Liver (tissue), 9 donors: ENCODE measurements around the gene CACNA1C. TPM values are rescaled to one million over a fixed set of nuclear protein-coding genes. Genes with fewer than 3 reads are reported as not detected.

Source experiments
- DNase-seq: peaks from one replicate; pipeline ENCODE4 v3.0.0-alpha.2; 2017; ENCODE audit warnings: low spot score
- H3K27ac ChIP-seq, 2 donors: one replicate each; pipeline ENCODE4 v1.7.0; 2013; ENCODE audit warnings: inconsistent platforms in 2 of 2, low read length in 2 of 2, control low read depth in 1 of 2, low read depth in 1 of 2, mild to moderate bottlenecking in 1 of 2
- H3K27me3 ChIP-seq, 4 donors: one replicate each; pipeline versions ENCODE4 v1.6.1 to v1.7.0; 2013; ENCODE audit warnings: low read length in 3 of 4, inconsistent platforms in 1 of 4, mild to moderate bottlenecking in 1 of 4, moderate library complexity in 1 of 4; ENCODE audit not compliant: control insufficient read depth in 4 of 4, insufficient read depth in 4 of 4
- H3K36me3 ChIP-seq, 4 donors: one replicate each; pipeline versions ENCODE4 v1.6.1 to v1.7.0; 2013; ENCODE audit warnings: low read length in 3 of 4, mild to moderate bottlenecking in 3 of 4, low read depth in 1 of 4, moderate library complexity in 1 of 4; ENCODE audit not compliant: control insufficient read depth in 4 of 4, insufficient read depth in 3 of 4
- H3K4me1 ChIP-seq, 4 donors: one replicate each; pipeline versions ENCODE4 v1.6.1 to v1.7.0; 2013; ENCODE audit warnings: low read length in 3 of 4, mild to moderate bottlenecking in 3 of 4, moderate library complexity in 1 of 4; ENCODE audit not compliant: control insufficient read depth in 4 of 4, insufficient read depth in 4 of 4
- H3K4me3 ChIP-seq, 3 donors: one replicate each; pipeline versions ENCODE4 v1.6.1 to v1.7.0; 2013; ENCODE audit warnings: low read length in 3 of 3, control low read depth in 1 of 3, low read depth in 1 of 3, mild to moderate bottlenecking in 1 of 3
- H3K9ac ChIP-seq, 2 donors: one replicate each; pipeline ENCODE4 v1.7.0; 2013; ENCODE audit warnings: low read length in 2 of 2, mild to moderate bottlenecking in 2 of 2, moderate library complexity in 2 of 2, control low read depth in 1 of 2, low read depth in 1 of 2
- H3K9me3 ChIP-seq, 4 donors: one replicate each; pipeline versions ENCODE4 v1.6.1 to v1.7.0; 2013; ENCODE audit warnings: low read length in 3 of 4; ENCODE audit not compliant: control insufficient read depth in 4 of 4
- EGR1 ChIP-seq, 2 donors: IDR thresholded peaks; 2 replicates each; pipeline ENCODE4 v1.6.1; 2016 to 2018; ENCODE audit warnings: antibody characterized with exemption in 2 of 2, low read depth in 2 of 2
- FOXA1 ChIP-seq: IDR thresholded peaks from 2 replicates; pipeline ENCODE4 v1.6.1; 2016; ENCODE audit warnings: antibody characterized with exemption
- FOXA2 ChIP-seq: IDR thresholded peaks from 2 replicates; pipeline ENCODE4 v1.6.1; 2016; ENCODE audit warnings: antibody characterized with exemption
- GABPA ChIP-seq, 2 donors: IDR thresholded peaks in 1 of 2; conservative IDR thresholded peaks in 1 of 2; 2 replicates each; pipeline ENCODE4 v1.6.1; 2016; ENCODE audit warnings: antibody characterized with exemption in 2 of 2, mild to moderate bottlenecking in 1 of 2, moderate library complexity in 1 of 2
- HNF4A ChIP-seq, 2 donors: conservative IDR thresholded peaks; 2 replicates each; pipeline ENCODE4 v1.6.1; 2016; ENCODE audit warnings: antibody characterized with exemption in 2 of 2, mild to moderate bottlenecking in 2 of 2
- HNF4G ChIP-seq: IDR thresholded peaks from 2 replicates; pipeline ENCODE4 v1.6.1; 2016; ENCODE audit warnings: antibody characterized with exemption
- NR2F2 ChIP-seq: IDR thresholded peaks from 2 replicates; pipeline ENCODE4 v1.6.1; 2016; ENCODE audit warnings: antibody characterized with exemption
- RAD21 ChIP-seq, 2 donors: IDR thresholded peaks; 2 replicates each; pipeline ENCODE4 v1.6.1; 2016; ENCODE audit warnings: antibody characterized with exemption in 2 of 2, mild to moderate bottlenecking in 2 of 2
- RXRA ChIP-seq, 2 donors: IDR thresholded peaks; 2 replicates each; pipeline ENCODE4 v1.6.1; 2017 to 2018; ENCODE audit warnings: antibody characterized with exemption in 2 of 2, mild to moderate bottlenecking in 1 of 2
- SP1 ChIP-seq: IDR thresholded peaks from 2 replicates; pipeline ENCODE4 v1.6.1; 2018; ENCODE audit warnings: antibody characterized with exemption, mild to moderate bottlenecking
- TAF1 ChIP-seq: conservative IDR thresholded peaks from 2 replicates; pipeline ENCODE4 v1.6.1; 2016; ENCODE audit warnings: antibody characterized with exemption, mild to moderate bottlenecking
- WGBS: extraction: QIAGEN DNeasy Blood & Tissue Kit; methylation state at CpG from one replicate; pipeline ENCODE4 v1.1.7; 2013; 5-methylcytosine and 5-hydroxymethylcytosine counted together
- polyA plus RNA-seq, 2 donors: library from polyadenylated mRNA; stranded (reverse) in 1 of 2; unstranded in 1 of 2; fragments of 200-250 nt in 1 of 2; fragments of >200 nt in 1 of 2; fragmentation: Nextera tagmentation in 1 of 2; extraction: Ambion mirVana in 1 of 2; gene quantifications; one replicate each; pipeline versions ENCODE4 v1.2.1 to v1.2.3, GENCODE V29; 2013 to 2015
- total RNA-seq, 2 donors: library from RNA; depleted of rRNA; stranded (reverse); fragments of >200 nt; gene quantifications; one replicate each; pipeline ENCODE4 v1.2.3, GENCODE V29; 2014
- TF ChIP-seq, protein P1 (sequence below): IDR thresholded peaks from 2 replicates; pipeline ENCODE4 v1.6.1; 2016; ENCODE audit warnings: antibody characterized with exemption
- TF ChIP-seq, protein P2 (sequence below): IDR thresholded peaks from 2 replicates; pipeline ENCODE4 v1.6.1; 2016; ENCODE audit warnings: antibody characterized with exemption, mild to moderate bottlenecking
- TF ChIP-seq, protein P3 (sequence below): IDR thresholded peaks from 2 replicates; pipeline ENCODE4 v1.6.1; 2016; ENCODE audit warnings: antibody characterized with exemption
- TF ChIP-seq, protein P4 (sequence below): IDR thresholded peaks from 2 replicates; pipeline ENCODE4 v1.6.1; 2016; ENCODE audit warnings: antibody characterized with exemption
- donor health status: healthy.
- donor health status: healthy.
- donor health status: healthy.
- donor health status: healthy.
- donor health status: healthy.

The CACNA1C gene
- total and polyA plus RNA-seq, 4 donors = 0.23 to 1.9 (median 0.41) TPM

DNA sequence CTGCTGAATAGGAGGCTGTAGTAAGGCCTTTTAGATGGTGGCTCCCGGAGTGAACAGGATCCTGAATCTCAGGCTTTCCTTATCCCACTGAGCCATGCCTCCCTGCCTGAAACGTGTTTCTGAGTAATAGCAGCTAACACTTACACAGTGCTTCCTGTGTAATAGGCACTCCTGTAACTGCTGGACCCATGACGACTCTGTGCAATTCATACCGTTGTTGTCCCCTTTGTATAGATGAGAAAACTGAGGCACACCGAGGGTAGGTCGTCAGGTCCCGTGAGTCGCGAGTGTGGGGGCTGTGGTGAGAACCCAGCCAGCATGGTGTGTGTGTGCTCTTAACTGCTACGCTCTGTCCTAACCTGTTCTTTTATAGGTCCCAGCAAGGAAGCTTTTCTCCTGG is 193.6 kb downstream of the CACNA1C start:
- Histone ChIP-seq H3K9me3 (no peaks in the 10 kb centered on the region), H3K4me1 (no peaks in the 10 kb centered on the region), H3K27me3 (peaks cover 0 to 2% (median 0%) of the 10 kb centered on the region in 4 donors), H3K36me3 (no peaks in the 10 kb centered on the region), H3K9ac (no peak overlapping the region), H3K27ac (no peak overlapping the region), H3K4me3 (no peak overlapping the region)
- TF ChIP-seq, protein P1, sequence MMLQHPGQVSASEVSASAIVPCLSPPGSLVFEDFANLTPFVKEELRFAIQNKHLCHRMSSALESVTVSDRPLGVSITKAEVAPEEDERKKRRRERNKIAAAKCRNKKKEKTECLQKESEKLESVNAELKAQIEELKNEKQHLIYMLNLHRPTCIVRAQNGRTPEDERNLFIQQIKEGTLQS = no peak
- TF ChIP-seq RAD21 (IDR thresholded peaks at IDR 0.05) (no peak), FOXA1 (no peak), RXRA (IDR thresholded peaks at IDR 0.05) (no peak), SP1 (no peak), FOXA2 (no peak)
- no peak for DNase-seq
- 83% methylated on average over 10 of the region's 10 CpGs for WGBS

DNA sequence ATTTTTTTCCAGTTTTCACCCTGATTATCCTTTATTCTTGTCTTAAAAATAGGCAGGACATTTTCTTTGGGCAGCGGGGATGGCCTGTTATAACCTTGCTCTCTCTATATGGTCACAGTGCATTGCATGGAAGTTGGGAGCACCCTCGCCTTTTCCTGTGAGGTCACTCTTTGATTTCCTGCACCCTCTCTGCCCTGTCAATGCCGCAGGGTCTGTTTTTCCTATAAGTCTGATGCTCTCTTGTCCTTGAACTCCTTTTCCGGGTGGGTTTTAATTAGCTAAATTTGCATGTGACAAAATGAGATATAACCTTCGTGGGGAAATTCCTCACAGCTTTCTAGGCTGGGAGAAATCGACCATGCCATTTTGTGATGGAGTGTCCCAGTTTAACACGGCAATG is 194.3 kb downstream of the CACNA1C start:
- Histone ChIP-seq H3K36me3 (no peaks in the 10 kb centered on the region), H3K4me1 (no peaks in the 10 kb centered on the region), H3K9me3 (no peaks in the 10 kb centered on the region), H3K4me3 (no peak overlapping the region), H3K27ac (no peak overlapping the region), H3K27me3 (peaks cover 0 to 2% (median 0%) of the 10 kb centered on the region in 4 donors), H3K9ac (no peak overlapping the region)
- no peak for TF ChIP-seq GABPA (IDR thresholded peaks at IDR 0.05 in 1 of 2, conservative IDR thresholded peaks at IDR 0.05 in 1 of 2)
- TF ChIP-seq TAF1 = no peak
- TF ChIP-seq, protein P2, sequence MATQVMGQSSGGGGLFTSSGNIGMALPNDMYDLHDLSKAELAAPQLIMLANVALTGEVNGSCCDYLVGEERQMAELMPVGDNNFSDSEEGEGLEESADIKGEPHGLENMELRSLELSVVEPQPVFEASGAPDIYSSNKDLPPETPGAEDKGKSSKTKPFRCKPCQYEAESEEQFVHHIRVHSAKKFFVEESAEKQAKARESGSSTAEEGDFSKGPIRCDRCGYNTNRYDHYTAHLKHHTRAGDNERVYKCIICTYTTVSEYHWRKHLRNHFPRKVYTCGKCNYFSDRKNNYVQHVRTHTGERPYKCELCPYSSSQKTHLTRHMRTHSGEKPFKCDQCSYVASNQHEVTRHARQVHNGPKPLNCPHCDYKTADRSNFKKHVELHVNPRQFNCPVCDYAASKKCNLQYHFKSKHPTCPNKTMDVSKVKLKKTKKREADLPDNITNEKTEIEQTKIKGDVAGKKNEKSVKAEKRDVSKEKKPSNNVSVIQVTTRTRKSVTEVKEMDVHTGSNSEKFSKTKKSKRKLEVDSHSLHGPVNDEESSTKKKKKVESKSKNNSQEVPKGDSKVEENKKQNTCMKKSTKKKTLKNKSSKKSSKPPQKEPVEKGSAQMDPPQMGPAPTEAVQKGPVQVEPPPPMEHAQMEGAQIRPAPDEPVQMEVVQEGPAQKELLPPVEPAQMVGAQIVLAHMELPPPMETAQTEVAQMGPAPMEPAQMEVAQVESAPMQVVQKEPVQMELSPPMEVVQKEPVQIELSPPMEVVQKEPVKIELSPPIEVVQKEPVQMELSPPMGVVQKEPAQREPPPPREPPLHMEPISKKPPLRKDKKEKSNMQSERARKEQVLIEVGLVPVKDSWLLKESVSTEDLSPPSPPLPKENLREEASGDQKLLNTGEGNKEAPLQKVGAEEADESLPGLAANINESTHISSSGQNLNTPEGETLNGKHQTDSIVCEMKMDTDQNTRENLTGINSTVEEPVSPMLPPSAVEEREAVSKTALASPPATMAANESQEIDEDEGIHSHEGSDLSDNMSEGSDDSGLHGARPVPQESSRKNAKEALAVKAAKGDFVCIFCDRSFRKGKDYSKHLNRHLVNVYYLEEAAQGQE = no peak
- peak; percentile 69 for TF ChIP-seq NR2F2
- no peak for TF ChIP-seq HNF4A (conservative IDR thresholded peaks at IDR 0.05)
- DNase-seq = no peak
- WGBS = 70% methylated on average over 7 of the region's 7 CpGs

DNA sequence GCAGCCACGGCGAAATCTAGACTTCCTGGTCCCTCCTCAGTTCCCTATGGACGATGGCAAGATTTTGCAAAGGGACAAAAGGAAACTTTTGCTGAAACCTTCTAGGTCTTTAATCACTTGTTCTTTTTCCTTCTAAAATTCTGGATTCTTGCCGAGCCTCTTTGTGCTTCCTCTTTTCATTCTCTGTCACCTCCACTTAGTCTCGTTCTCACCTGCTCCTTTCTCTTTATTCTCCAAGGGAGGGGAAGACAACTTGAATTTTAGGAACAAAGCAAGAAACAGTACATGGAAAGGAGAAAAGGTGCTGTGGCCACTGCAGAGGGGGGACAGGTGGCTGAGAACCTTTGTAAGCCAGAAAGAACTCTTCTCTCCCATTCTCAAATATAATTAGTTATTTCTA is 194.8 kb downstream of the CACNA1C start:
- H3K4me1 ChIP-seq = no peaks in the 10 kb centered on the region
- no peaks in the 10 kb centered on the region for H3K9me3 ChIP-seq
- H3K36me3 ChIP-seq = no peaks in the 10 kb centered on the region
- no peak overlapping the region for H3K4me3 ChIP-seq
- WGBS = 50% methylated on average over 5 of the region's 5 CpGs
- TF ChIP-seq HNF4A (conservative IDR thresholded peaks at IDR 0.05) (no peak), GABPA (IDR thresholded peaks at IDR 0.05 in 1 of 2, conservative IDR thresholded peaks at IDR 0.05 in 1 of 2) (no peak), FOXA1 (no peak), SP1 (no peak), EGR1 (IDR thresholded peaks at IDR 0.05; ENCODE audit: low read depth in 2 of 2) (no peak), HNF4G (no peak), RXRA (IDR thresholded peaks at IDR 0.05) (no peak), NR2F2 (no peak)
- TF ChIP-seq, protein P3, sequence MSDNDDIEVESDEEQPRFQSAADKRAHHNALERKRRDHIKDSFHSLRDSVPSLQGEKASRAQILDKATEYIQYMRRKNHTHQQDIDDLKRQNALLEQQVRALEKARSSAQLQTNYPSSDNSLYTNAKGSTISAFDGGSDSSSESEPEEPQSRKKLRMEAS = no peak
- TF ChIP-seq, protein P4, sequence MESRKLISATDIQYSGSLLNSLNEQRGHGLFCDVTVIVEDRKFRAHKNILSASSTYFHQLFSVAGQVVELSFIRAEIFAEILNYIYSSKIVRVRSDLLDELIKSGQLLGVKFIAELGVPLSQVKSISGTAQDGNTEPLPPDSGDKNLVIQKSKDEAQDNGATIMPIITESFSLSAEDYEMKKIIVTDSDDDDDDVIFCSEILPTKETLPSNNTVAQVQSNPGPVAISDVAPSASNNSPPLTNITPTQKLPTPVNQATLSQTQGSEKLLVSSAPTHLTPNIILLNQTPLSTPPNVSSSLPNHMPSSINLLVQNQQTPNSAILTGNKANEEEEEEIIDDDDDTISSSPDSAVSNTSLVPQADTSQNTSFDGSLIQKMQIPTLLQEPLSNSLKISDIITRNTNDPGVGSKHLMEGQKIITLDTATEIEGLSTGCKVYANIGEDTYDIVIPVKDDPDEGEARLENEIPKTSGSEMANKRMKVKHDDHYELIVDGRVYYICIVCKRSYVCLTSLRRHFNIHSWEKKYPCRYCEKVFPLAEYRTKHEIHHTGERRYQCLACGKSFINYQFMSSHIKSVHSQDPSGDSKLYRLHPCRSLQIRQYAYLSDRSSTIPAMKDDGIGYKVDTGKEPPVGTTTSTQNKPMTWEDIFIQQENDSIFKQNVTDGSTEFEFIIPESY = no peak
- DNase-seq = no peak
- no peak overlapping the region for H3K9ac ChIP-seq
- H3K27me3 ChIP-seq = peaks cover 0 to 2% (median 0%) of the 10 kb centered on the region in 4 donors
- no peak overlapping the region for H3K27ac ChIP-seq
